IPS DF 4.7 (cell line): ENCODE results near the gene TRAPPC4.
"Not testable (repeated sequence)": the region's sequence is repeated elsewhere in the genome, so short reads cannot be mapped to it uniquely, and the experiment has no call there.

Experiments
- DNase-seq: peaks from one replicate; pipeline ENCODE4 v3.0.0-alpha.2; 2013; ENCODE audit warnings: low spot score; ENCODE audit errors: extremely low read depth

TRAPPC4 gene

DNA sequence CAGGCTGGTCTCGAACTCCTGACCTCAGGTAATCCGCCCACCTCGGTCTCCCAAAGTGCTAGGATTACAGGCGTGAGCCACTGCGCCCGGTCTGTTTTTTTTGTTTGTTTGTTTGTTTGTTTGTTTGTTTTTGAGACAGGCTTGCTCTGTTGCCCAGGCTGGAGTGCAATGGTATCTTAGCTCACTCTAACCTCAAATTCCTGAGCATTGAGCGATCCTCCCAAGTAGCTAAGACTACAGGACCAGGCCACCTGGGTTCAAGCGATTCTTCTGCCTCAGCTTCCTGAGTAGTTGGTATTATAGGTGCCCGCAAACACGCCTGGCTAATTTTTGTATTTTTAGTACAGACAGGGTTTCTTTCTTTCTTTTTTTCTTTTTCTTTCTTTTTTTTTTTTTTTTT, 14.9 kb downstream of the TRAPPC4 start:
- not testable (repeated sequence) for DNase-seq

DNA sequence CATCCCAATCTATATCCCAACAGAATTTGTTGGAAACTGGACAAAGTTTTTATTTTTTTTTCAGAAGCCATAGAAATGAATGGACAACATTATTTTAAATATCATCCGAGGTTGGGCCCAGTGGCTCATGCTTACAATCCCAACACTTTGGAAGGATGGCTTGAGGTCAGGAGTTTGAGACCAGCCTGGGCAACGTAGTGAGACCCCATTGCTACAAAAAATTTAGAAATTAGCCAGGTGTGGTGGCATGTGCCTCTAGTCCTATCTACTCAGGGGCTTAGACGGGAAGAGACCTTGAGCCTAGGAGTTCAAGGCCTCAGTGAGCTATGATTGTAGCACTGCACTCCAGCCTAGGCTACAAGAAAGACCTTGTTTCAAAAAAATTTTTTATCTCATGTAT, 16.2 kb downstream of the TRAPPC4 start:
- no peak for DNase-seq

DNA sequence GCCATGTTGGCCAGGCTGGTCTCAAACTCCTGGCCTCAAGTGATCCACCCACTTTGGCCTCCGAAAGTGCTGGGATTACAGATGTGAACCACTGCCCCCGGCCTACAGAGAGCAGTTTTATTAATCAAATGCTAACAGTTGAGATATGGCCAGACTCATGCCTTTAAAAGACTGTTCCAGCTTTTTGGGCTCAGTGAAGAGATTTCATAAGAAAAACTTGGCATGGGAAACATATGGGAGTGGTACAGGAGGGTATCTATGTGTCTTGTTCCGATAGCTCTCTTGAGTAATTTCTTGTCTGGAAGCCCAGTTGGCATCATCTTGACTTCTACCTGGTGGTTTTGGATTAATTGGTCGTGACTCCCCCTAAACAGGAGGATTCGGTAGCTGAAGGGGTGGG, 20.3 kb downstream of the TRAPPC4 start:
- no peak for DNase-seq

DNA sequence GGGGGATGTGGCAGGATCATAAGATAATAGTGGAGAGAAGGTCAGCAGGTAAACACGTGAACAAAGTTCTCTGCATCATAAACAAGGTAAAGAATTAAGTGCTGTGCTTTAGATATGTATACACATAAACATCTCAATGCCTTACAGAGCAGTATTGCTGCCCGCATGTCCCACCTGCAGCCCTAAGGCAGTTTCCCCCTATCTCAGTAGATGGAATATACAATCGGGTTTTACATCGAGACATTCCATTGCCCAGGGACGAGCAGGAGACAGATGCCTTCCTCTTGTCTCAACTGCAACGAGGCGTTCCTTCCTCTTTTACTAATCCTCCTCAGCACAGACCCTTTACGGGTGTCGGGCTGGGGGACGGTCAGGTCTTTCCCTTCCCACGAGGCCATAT, 20.9 kb downstream of the TRAPPC4 start:
- DNase-seq, result not testable (repeated sequence)

DNA sequence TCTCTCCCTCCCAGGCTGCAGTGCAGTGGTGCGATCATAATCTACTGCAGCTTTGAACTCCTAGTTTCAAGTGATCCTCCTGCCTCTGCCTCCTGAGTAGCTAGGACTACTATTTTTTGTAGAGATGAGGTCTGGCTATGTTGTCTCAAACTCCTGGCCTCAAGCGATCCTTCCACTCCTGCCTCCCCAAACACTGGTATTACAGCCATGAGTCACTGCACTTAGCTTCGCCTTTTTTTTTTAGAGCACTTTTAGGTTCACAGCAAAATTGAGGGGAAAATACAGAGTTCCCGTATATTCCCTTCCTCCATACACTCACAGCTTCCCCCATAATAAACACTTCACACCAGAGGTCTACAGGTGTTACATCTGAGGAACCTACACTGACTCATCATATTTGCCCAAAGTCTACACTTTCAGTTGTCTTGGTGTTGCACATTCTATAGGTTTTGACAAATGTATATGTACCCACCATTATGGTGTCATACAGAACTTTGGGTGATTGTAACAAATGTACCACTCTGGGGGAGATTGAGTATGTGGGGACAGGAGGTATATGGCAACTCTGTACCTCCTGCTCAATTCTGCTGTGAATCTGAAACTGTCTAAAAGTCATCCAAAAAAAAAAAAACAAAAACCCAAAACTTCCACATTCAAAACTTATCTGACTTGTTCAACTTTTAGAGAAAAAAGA, 23.4 kb downstream of the TRAPPC4 start:
- no peak for DNase-seq

DNA sequence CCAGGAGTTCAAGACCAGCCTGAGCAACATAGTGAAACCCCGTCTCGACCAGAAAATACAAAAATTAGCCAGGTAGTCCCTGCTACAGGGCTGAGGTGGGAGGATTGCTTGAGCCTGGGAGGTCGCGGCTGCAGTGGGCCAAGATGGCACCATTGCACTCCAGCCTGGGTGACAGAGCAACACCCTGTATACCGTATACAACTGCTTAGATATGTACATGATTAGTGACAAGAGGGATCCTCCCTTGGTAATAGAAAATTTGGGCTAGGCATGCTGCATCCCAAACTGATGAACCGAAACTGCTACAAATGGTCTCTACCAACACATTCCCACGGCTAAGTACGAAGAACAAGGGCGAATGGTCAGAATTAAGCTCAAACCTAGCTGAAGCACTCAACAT, 24.4 kb downstream of the TRAPPC4 start:
- no peak for DNase-seq

DNA sequence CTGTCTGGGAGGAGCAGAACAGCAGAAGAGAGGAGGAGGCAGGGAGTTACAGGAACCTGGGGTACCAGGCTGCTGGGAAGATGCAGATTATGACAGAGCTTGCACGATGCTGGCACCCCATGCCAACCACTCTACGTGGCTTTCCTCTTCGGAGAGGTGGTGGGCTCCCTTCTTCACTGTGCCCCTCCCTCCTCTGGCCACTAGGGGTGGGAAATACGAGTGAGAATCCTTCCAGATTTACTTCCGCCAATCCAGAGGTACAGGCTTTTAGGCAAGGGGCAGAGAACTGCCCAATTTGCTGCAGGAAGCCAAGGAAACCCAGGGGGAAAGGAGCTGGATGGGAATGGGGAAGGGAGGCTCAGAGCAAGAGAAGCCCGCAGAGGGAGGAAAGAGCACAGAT, 26.1 kb downstream of the TRAPPC4 start:
- DNase-seq, result no peak

DNA sequence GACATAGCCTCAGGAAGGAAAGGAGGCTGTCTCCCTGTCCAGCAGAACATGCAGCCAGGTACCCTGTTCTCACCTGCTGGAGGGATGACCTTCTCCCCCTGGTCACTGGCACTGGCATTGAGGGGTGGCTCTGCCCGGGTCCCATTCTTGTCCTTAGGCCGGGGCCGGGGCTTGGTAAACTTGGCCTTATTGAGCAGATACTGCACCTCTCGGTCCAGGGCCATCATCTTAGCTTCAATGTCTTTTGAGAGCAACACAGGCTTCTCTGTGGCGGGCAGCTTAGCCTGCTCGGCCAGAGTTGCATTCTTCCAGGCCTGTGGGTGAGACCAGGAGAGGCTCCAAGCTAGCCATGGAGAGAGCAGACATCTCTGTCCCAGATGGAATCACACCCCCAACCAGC, 27.9 kb downstream of the TRAPPC4 start:
- DNase-seq, result no peak

DNA sequence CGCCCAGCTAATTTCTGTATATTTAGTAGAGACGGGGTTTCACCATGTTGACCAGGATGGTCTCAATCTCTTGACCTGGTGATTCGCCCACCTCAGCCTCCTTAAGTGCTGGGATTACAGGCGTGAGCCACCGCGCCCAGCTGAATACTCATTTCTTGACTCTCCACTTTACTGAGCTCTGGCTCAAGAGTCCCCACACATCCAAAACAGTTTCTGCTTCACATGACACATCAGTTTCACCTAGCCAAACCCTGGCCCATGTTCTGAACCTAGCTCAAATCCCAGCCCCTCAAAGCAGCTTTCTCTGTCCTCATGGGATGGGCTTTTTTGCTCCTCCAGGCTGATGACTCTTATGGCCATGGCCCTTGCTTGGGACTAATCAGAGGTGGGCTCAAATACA, 28.6 kb downstream of the TRAPPC4 start:
- no peak for DNase-seq

DNA sequence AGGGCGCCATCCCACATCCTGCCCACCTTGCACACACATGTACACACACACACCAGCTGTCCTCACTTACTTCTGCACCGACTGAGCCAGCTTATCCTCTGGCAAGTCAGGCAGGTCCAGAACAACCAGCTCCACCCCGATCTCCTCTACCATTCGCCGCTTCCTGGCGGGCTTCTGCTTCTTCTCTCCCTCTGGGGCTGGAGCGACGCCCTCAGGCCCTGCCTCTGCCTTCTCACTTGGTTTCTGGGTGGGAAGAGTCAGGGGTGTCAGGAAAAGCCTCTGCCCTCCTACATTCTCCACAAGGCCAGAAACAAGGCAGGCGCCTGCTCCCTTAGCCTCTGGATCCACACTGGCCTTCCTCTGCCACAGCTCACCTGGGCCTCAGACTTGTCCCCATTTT, 30.1 kb downstream of the TRAPPC4 start:
- DNase-seq, result no peak

DNA sequence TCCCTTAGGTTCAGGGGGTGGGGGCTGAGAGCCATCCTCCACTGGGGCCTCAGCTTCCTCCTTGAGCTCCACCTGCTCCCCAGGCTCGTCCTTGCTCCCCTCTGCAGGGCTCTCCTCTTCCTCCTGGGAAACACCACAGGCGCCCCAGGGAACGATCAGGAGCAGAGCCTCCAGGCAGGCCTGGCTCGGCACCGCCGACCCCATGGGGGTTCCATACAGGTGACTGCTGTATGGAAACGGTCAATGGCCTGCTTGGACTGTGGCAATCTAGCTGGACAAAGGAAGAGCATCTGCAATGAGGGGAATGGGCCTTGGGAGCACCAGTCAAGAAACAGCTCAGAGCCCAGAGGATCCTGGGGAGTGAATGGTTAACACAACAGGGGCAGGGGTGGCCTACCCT, 30.5 kb downstream of the TRAPPC4 start:
- no peak for DNase-seq

DNA sequence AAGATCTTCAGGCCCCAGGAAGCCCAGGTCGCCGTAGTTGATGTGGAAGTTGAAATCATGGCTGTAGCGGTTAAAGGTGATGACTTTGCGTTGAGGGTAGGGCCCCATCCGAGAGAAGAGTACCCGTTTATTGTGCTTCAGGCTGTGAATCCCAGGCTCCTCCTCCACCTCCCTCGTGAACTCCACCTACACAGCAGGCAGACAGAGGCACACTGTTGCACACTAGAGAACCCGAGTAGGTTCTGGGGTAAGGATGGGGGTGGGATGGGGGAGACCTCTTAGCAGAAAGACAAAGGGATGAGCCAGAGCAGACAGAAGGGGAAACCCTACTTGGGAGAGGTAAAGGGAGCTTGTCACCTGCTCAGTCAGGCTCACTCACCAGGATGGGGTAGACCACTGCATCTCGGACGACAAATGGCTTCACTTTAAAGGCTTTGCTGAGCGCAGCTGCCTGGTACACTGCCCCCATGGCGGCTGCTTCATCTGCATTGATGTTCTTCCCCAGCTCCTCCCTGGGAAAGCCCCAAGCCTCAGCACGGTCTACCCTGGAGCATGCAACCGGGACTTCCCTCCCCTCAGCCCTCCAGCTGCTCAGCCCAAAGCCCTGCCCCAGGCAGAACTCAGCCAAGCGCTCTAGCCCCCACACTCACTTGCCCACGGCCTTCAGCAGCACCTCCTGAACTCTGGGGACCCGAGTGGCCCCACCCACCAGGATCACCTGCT, 33.0 kb downstream of the TRAPPC4 start:
- no peak for DNase-seq

DNA sequence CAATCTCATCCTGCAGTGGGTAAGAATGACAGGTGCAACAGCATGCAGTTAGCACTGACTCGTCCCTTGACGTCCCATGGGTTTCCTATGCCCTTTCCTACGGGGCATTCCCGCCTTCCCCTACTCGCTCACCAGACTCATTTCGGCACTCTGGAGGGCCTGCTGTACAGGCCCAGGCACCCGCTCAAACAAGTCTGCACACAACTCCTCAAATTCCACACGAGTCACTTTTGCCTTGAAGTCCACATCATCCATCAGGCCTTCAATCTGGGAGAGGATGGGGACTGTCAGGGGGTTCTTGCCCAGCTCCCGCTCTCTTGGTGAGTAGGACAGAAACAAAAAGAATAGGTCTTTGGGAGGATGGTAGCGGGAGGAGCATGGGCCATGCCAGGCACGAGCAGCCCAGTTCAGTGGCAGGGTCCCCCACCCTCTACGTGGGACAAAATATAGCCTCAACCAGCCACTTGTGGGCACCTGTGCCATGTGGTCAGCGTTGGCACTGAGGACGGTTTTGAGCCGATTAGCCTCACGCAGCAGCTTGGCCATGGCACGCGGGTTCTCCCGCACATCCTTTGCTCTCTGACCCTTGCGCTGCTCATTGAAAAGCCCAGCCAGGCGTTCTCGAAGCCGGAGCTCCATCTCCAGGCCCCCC, 33.7 kb downstream of the TRAPPC4 start:
- no peak for DNase-seq

DNA sequence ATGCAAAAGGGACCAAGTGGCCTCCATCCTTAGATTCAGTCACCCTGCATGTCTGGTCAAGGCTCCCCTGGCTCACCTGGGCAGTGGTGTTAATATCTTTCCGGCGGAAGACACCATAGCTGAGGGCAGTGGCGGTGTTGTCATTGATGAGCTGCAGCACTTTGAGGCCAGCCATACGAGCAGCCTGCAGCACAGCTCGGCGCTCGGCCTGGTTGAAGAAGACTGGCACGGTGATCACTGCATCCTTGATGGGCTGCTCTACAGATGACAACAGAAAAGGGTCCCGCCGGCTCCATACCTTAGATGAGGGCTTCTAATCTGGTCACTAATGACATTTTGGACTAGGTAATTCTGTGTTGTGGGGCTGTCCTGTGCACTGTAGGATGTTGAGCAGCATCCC, 35.9 kb downstream of the TRAPPC4 start:
- no peak for DNase-seq

DNA sequence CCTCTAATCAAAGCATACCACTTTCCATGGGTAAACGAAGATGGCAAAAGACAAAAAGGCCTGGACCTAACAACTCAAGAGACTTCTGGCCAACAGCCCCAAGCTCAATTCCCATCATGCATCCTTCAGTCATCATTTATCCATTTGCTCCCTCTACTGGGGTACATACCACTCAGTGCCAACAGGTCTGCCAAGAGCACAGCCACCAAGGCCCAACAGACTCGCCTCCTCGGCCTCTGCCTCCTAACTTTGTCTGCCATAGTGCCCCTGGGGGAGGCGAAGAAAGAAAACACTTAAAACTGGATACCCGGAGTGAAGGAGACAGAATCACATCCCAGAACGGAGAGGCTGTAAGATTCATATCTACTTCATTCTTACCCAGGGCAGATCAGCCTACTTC, 37.3 kb downstream of the TRAPPC4 start:
- no peak for DNase-seq

DNA sequence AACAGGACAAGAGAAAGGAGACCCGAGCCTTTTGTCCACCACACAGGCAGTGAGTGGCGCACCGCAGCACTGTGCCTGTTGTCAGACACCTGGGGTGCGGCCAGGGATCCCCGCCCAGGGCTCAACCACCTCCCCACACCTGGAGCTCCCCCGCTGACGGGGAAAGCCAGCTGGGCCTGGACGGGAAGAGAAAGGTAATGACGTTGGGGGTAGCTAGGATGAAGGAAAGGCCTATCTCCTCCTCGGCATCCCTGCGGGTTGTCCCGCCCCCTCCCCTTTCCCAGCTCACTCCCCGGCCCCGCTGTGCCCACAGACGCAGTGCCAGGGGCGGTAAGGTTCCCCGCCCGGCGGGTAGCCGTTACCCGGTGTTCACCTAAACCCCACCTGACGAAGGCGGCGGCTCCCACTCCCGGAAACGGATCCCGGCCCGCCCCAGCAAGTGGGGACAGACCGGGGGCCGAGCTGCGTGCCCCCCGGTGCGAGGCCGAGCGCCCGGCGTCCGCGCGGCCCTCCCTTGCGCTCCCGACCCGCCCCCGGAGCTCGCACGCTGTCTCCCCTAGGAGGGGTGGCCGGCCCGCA, 37.9 kb downstream of the TRAPPC4 start:
- no peak for DNase-seq

DNA sequence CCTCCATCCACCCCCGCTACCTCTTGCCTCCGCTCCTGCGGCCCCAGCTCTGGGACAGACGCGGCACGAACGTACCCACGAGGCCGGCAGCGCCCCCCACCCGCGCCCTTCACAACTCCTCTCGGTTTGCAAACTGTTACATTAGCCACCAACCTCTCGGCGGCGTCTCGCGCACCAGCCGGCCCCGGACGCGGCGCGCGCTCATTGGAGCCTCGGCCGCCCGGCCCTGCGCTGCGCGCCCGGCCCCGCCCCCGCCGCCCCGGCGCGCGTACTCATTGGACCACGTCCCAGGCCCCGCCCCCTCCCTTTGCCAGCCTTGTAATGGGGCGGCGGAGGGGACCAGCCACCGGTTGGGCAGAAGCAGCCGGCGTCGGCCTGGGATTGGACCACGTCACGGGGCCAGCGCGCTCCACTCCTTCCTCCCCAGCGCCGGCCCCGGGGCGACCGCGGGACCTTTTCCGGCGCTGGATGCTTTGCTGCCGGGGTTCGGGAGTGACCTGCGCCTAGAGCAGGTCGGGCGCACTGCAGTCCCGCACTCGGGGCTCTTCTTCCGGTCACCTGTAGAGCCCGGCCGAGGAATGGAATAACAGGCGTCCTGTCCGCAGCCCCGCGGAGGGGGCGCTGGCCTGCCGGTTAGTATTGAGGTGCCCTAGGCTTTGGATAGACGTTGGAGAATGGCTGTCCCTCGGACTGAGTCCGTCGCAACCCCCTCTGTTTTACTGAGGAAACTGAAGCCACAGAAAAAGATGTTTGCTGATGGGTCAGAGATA, 38.6 kb downstream of the TRAPPC4 start, which contains the start of gene HYOU1:
Gene HYOU1, minus strand, starts transcription at position 206 of the 770 bp plus-strand sequence. CDS start 1,045 bp downstream, outside the sequence.
- DNase-seq, result peak; percentile 69

DNA sequence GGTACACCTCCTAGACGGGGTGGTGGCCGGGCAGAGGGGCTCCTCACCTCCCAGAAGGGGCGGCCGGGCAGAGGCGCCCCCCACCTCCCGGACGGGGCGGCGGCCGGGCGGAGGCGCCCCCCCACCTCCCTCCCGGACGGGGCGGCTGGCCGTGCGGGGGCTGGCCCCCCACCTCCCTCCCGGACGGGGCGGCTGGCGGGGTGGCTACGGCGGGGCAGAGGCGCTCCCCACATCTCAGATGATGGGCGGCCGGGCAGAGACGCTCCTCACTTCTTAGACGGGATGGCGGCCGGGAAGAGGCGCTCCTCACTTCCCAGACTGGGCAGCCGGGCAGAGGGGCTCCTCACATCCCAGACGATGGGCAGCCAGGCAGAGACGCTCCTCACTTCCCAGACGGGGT, 40.6 kb downstream of the TRAPPC4 start:
- DNase-seq, result not testable (repeated sequence)

DNA sequence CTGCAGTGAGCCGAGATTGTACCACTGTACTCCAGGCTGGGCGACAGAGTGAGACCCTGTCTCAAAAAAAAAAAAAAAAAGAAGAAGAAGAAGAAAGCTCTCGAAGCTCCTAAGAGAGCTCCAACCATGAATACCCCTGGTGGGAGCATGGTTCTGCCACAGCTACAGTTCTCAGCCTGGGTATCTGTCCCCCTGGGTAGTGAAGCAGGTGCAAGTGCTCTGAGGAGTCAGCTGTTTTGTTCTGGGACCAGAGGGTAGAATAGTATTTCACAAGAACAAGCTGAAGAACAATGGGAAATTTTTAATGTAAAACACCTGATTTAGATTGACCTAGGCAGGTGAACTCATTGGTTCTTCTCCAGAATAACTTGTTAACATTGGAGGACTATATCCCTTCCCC, 42.7 kb downstream of the TRAPPC4 start:
- no peak for DNase-seq

DNA sequence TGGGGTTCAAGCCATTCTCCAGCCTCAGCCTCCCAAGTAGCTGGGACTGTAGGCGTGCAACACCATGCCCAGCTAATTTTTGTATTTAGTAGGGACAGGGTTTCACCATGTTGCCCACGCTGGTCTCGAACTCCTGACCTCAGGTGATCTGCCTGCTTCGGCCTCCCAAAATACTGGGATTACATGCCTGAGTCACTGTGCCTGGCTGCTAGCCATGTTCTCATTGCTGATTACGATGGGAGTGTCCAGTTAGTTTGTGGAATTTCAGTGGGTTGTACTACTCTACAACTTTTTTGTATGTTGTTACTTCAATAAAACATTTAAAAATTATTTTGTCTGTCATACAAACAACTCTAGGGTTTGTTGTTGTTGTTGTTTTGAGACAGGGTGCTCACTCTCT, 44.2 kb downstream of the TRAPPC4 start:
- no peak for DNase-seq

DNA sequence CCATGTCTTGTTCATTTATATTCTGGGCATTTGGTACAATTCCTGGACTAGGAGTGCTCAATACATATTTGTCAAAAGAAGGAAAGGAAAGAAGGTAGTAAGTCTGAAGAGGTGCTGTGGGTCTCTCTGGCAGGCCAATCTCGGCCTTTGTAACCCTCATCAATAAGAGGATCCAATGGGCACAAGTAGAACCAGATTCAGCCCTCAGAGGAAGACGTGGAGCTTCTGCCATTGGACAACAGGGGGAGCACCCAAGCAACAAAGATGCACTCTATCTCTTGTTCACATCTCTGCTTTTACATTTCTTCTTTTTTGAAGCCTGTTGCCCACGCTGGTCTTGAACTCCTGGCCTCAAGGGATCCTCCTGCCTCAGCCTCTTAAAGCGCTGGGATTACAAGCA, 46.8 kb downstream of the TRAPPC4 start:
- no peak for DNase-seq
